ENCODE data around the gene SLC22A1.

GRCh38 chr6:160190973-160191372, 69.4 kb downstream of the SLC22A1 start:
- TF ChIP-seq CTCF (IDR thresholded peaks at IDR 0.05; ENCODE audit: insufficient read depth, low read depth, low read length), result no peak
- no peak for TF ChIP-seq EZH2 (IDR thresholded peaks at IDR 0.05; ENCODE audit: insufficient read depth, low read length)

All from astrocyte (in vitro differentiated cells and primary cell).